ENCODE results near the gene MYOZ2.

MYOZ2 gene

GRCh38 chr4:119135721-119136121 is at the start of gene MYOZ2:
Gene MYOZ2, plus strand, starts transcription at chr4:119135832. Its CDS starts 694 bp downstream, at chr4:119136526.
- DNase-seq (ENCODE audit: low spot score) = no peak

GRCh38 chr4:119087121-119087520 is 48.5 kb upstream of the MYOZ2 start:
- DNase-seq (ENCODE audit: low spot score) = no peak

- DNase-seq (ENCODE audit: low spot score) = no peak
These were observed 48.0 kb upstream of the MYOZ2 start for GRCh38 chr4:119087656-119088055.

- no peak for DNase-seq (ENCODE audit: low spot score)
These were observed 42.4 kb upstream of the MYOZ2 start for GRCh38 chr4:119093042-119093827.

GRCh38 chr4:119097282-119097900 is 38.2 kb upstream of the MYOZ2 start:
- DNase-seq (ENCODE audit: low spot score) = no peak

GRCh38 chr4:119098306-119098705 is 37.3 kb upstream of the MYOZ2 start:
- DNase-seq (ENCODE audit: low spot score) = no peak

GRCh38 chr4:119099227-119099810 is 36.3 kb upstream of the MYOZ2 start:
- DNase-seq (ENCODE audit: low spot score) = no peak

GRCh38 chr4:119100655-119101054 is 35.0 kb upstream of the MYOZ2 start:
- DNase-seq (ENCODE audit: low spot score) = no peak

- peak; percentile 22 for DNase-seq (ENCODE audit: low spot score)
These were observed 32.4 kb upstream of the MYOZ2 start for GRCh38 chr4:119103263-119103662.

GRCh38 chr4:119104644-119105273 is 30.9 kb upstream of the MYOZ2 start:
- no peak for DNase-seq (ENCODE audit: low spot score)

DNA sequence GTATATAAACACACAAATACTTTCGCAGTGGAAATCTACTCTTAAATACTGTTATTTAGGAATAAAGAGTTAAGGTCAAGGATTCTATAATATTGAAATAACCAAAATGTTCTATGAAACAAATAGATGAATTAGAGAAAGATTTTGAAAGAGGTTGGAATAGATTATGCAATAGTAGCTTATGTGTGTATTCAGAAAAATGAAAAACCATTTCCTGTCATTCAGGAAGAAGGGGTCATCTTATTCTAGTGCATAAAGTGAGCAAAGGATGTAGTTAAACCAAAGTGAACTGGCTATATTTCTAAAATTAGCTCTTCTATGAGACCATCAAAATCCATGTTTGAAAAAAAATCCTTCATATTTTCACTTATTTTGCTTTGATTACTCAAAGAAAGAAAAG is 30.0 kb upstream of the MYOZ2 start:
- no peak for DNase-seq (ENCODE audit: low spot score)

DNA sequence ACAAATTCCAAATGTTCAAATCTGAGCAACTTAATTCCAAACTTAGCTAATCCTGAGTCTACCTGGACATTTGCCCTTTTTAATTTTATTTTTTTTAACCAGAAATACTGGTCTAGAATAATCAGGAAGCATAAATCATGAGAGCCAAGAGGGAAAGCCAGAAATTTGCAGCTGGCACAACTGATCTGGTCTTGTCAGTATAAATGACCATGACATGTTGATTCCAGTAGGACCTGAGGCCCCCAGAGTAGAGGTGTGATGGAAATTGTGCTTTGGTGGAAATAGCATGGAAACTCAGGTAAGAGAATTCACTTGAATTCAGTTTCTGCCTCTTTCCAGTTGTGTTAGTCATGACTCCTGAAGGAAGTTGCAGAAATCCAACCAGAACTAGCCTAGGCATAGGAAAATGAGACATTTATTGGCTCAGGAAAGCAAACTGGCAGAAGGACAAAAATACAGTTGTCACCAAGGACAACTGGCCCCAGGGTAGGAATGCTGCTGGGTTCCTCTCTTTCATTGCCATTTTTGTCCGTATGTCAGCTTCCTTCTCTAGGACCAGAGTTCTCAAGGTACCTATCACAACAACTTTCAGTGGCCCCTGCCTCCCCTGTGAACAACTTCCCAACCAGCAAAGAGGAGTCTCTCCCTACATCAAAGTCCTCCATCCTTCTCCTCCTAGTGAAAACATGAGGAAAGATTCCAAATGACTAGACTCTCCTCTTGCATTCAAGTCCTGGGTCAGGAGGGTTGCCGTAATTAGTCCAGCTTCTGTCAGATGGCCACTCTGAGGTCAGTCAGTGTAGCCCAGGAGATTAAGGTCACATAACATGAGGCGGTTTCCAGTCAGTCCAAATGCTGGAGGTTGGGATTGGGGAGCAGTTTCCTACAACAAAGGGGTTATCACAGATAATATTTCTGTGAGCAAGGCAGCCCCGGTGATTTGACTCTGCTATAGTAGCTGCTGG is 29.3 kb upstream of the MYOZ2 start:
- no peak for DNase-seq (ENCODE audit: low spot score)

DNA sequence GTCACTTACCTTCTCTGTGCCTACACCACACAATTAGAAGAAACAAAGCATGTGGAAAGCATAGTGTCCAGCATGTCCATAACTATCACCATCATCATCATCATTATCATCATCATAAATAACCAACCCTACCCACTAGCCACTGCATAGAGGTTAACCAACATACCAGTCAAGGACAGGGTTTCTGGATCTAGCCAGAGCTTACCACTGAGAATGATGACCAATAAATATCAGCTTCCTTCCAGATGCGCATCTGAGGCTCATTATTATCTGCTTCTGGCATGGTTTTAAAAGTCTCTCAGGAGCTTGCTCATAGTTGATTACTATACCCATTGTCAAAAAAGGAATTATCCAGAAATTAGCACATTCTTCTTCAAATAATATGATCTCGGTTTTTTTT is 25.5 kb upstream of the MYOZ2 start:
- no peak for DNase-seq (ENCODE audit: low spot score)

GRCh38 chr4:119111296-119111695 is 24.3 kb upstream of the MYOZ2 start:
- no peak for DNase-seq (ENCODE audit: low spot score)

GRCh38 chr4:119113033-119113655 is 22.5 kb upstream of the MYOZ2 start:
- no peak for DNase-seq (ENCODE audit: low spot score)

GRCh38 chr4:119116021-119116420 is 19.6 kb upstream of the MYOZ2 start:
- DNase-seq (ENCODE audit: low spot score) = no peak

DNA sequence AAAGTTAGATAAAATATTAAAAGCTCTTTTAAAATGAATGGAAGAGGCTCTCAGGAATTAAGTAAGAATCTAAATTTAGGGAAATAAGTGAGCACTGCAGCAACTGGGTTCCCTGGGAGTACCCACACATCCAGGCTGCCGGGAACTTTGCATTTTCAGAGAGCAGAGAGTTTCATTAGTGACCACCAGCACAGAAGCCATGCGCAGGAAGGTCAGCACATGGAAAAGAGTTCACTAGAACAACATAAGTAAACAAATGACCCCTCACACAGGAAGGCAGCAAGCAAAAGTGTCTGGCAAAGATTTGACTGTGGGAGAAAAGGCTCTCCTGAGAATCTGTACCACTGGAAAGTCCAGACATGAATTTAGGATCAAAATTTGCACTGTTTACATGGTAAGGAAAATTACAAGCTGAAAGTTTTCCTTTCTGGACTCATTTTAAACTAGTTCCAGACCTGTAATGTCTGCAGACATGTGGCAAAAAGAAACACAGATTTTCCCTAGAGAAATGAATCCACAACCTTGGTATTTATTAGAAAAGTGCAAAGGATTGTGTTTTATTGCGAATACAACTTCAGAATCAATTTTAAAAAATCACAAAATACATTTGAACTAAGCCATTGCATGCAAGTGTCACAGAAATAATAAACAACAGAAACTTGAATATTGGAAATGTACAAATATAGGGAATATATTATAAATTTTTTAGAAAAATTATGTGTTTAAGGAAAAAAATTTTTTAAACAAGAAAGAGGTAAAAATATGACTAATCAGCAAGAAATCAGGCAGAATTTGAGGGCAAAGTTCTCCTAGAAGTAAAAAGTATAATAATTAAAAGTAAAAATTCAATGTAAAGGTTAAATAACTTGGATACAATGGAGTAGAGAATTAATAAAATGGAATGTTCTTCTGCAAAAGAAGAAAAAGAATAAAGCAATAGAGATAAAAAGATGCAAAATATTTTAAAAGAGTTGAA is 18.4 kb upstream of the MYOZ2 start:
- DNase-seq (ENCODE audit: low spot score) = no peak

DNA sequence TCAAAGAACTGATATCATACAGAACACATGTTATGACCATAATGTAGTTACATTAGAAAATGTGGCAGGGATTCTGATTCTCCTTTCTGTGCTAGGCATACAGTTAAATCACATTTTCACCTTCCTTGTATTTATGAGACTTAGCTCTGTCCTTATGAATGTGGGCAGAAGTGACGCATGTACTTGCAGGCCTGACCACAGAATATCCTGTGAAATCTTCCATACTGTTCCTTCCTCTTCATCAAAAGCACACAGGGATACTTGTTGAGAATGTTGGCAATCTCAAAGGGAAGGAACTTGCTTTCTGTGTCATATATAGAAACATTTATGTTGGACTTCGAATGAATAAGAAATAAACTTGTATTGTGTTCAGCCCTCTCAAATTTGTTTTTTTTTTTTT is 17.2 kb upstream of the MYOZ2 start:
- DNase-seq (ENCODE audit: low spot score) = no peak

GRCh38 chr4:119124352-119124751 is 11.3 kb upstream of the MYOZ2 start:
- no peak for DNase-seq (ENCODE audit: low spot score)

GRCh38 chr4:119125931-119126330 is 9.7 kb upstream of the MYOZ2 start:
- DNase-seq (ENCODE audit: low spot score) = no peak
